Measurements from ENCODE around the gene LCN12. TPM values are rescaled to one million over a fixed set of nuclear protein-coding genes. Genes with fewer than 3 reads are reported as not detected.

The LCN12 gene
- total RNA-seq, 2 experiments from 2014 or later, result 1.3 to 2.1 TPM

DNA sequence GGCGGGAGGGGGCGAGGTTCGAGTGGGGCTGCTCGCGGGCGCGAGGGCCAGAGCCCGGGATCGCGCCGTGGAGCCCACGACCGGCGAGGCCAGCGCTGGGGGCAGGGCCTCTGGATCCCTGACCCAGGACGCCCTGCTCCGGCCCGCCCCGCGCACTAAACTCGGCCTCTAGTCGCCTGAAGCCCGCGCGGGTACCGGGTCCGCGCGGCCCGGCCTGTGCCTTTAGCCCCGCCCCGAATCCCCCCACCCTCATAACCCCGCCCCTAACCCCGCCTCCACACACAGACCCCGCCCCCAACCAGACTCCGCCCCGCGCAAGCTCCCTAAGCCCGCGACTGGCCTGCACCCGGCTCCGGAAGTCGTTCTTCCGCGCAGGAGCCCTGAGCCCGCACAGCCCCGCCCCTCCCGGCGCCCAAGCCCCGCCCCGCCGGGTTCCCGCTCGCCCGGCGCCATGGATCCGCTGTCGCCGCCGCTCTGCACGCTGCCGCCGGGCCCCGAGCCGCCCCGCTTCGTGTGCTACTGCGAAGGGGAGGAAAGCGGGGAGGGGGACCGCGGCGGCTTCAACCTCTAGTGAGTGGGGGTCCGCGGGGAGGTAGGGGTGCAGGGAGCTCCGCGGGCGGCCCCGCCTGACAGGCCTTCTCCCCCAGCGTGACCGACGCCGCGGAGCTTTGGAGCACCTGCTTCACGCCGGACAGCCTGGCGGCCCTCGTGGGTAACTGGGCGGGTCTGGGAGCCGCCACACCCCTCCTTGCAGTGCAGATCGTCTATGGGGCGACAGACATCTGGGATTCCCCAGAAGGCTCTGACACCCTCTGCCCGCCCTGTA, 40.1 kb downstream of the LCN12 start, which contains the start of gene PAXX:
Gene PAXX (plus strand): TSS at position 430 of the 826 bp plus-strand sequence. CDS start 22 bp downstream, at position 452.
- TF ChIP-seq, protein P1, sequence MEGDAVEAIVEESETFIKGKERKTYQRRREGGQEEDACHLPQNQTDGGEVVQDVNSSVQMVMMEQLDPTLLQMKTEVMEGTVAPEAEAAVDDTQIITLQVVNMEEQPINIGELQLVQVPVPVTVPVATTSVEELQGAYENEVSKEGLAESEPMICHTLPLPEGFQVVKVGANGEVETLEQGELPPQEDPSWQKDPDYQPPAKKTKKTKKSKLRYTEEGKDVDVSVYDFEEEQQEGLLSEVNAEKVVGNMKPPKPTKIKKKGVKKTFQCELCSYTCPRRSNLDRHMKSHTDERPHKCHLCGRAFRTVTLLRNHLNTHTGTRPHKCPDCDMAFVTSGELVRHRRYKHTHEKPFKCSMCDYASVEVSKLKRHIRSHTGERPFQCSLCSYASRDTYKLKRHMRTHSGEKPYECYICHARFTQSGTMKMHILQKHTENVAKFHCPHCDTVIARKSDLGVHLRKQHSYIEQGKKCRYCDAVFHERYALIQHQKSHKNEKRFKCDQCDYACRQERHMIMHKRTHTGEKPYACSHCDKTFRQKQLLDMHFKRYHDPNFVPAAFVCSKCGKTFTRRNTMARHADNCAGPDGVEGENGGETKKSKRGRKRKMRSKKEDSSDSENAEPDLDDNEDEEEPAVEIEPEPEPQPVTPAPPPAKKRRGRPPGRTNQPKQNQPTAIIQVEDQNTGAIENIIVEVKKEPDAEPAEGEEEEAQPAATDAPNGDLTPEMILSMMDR (IDR thresholded peaks at IDR 0.05), result no peak
- no peaks in the 10 kb centered on the region for H3K9me3 Mint-ChIP-seq
- peak; percentile 96 for DNase-seq
- ChIA-PET CTCF (interaction anchor here (1.0 to 5.8 kb wide), 11 partner anchors 8 to 321 kb away, joined by 3 to 48 read pairs (median 4); partner anchors contain the start of genes ABCA2 and NPDC1), POLR2A (interaction anchor here (0.6 to 1.4 kb wide), 22 partner anchors 8 to 215 kb away, joined by 3 to 5 read pairs (median 3); partner anchors contain the start of genes LRRC26, MAN1B1 and TRAF2)
- peak within 1 kb of the TSS; percentile 86 for H3K4me3 Mint-ChIP-seq
- H3K4me1 Mint-ChIP-seq (ENCODE audit: low read depth), result peaks cover 22% of the 10 kb centered on the region
- H3K27me3 Mint-ChIP-seq, result no peaks in the 10 kb centered on the region
- ATAC-seq, result peak; percentile 92
- H3K27ac Mint-ChIP-seq, result peak within 1 kb of the TSS; percentile 88
- intact Hi-C loops (cut with micrococcal nuclease), result no loop called here
- peaks cover 6% of the 10 kb centered on the region for H3K36me3 Mint-ChIP-seq (ENCODE audit: low read depth)

DNA sequence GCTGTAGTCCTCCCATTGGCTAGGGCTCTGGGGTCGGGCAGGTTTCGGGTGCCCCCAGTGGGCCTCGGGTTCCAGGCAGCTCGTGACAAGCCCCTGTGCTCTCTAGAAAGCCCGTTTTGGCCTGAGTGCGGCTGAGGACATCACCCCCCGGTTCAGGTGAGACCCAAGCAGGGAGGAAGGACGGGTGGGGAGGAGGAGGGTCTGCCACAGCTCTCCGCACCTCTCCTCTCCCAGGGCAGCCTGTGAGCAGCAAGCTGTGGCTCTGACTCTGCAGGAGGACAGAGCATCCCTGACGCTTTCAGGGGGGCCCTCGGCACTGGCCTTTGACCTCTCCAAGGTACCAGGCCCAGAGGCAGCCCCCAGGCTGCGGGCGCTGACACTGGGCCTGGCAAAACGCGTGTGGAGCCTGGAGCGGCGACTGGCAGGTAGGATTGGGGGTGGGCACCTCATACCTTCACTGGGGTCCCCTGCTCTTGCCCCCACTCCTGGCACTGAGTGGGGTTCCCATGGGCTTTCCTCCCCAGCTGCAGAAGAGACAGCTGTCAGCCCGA, 40.8 kb downstream of the LCN12 start:
- Mint-ChIP-seq H3K27me3 (peaks cover 3% of the 10 kb centered on the region), H3K36me3 (ENCODE audit: low read depth) (peaks cover 6% of the 10 kb centered on the region), H3K27ac (peak overlapping the region; percentile 88), H3K4me3 (peak overlapping the region; percentile 86), H3K4me1 (ENCODE audit: low read depth) (peaks cover 29% of the 10 kb centered on the region), H3K9me3 (no peaks in the 10 kb centered on the region)
- ATAC-seq (peak; percentile 0), DNase-seq (no peak)
- intact Hi-C loops (cut with micrococcal nuclease), result no loop called here
- ChIA-PET POLR2A (interaction anchor here (0.8 to 1.4 kb wide), 15 partner anchors 8 to 215 kb away, joined by 3 to 5 read pairs (median 3); partner anchors contain the start of genes LRRC26 and MAN1B1), CTCF (interaction anchor here (1.0 to 5.8 kb wide), 8 partner anchors 7 to 91 kb away, joined by 3 to 48 read pairs (median 4); partner anchors contain the start of genes ABCA2 and NPDC1)
- TF ChIP-seq, protein P1 (IDR thresholded peaks at IDR 0.05), result no peak

DNA sequence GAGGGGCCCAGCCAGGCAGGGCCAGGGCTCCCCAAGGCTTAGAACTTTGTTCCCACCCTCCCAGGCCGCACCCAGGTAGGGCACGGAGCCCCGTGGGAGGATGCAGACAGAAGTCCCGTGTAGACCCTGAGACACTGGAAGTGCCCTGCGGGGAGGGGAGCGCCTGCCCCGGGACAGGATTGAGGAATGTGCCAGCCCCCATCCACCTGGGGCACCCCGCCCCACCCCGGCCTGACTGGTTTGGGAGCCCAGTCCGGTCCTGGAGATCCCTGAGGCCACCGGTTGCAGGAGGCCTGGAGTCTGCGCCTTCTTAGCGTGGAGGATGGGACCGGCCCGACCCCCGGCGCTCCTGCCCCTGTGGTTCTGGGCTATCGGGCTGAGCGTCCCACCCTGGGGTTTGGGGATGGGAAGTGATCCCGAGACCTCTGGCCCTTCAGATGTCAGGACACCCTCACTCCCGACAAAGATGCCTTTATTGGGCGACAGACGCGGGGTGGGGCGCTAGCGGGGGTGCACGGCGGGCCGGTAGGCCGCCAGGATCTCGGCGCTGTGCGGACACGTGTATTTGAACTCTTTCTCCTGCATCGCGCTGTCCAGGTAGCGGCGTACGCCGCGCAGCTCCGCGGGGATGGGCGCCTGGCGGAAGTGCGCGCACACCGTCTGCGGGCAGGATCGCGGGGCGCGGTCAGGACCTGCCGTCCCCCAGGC, 42.3 kb downstream of the LCN12 start:
- Mint-ChIP-seq H3K9me3 (no peaks in the 10 kb centered on the region), H3K4me1 (ENCODE audit: low read depth) (peaks cover 41% of the 10 kb centered on the region), H3K27ac (no peak overlapping the region), H3K27me3 (peaks cover 5% of the 10 kb centered on the region), H3K4me3 (peak overlapping the region; percentile 86), H3K36me3 (ENCODE audit: low read depth) (peaks cover 6% of the 10 kb centered on the region)
- ChIA-PET POLR2A (interaction anchor here (0.8 to 1.4 kb wide), 4 partner anchors 9 to 111 kb away, joined by 3 to 5 read pairs (median 3); no protein-coding TSS in a partner anchor), CTCF (interaction anchor here (1.3 to 5.8 kb wide), 5 partner anchors 35 to 70 kb away, joined by 3 to 48 read pairs (median 8); partner anchors contain the start of gene ABCA2)
- TF ChIP-seq, protein P1 (IDR thresholded peaks at IDR 0.05), result no peak
- ATAC-seq, result no peak
- intact Hi-C loops (cut with micrococcal nuclease), result no loop called here
- no peak for DNase-seq

DNA sequence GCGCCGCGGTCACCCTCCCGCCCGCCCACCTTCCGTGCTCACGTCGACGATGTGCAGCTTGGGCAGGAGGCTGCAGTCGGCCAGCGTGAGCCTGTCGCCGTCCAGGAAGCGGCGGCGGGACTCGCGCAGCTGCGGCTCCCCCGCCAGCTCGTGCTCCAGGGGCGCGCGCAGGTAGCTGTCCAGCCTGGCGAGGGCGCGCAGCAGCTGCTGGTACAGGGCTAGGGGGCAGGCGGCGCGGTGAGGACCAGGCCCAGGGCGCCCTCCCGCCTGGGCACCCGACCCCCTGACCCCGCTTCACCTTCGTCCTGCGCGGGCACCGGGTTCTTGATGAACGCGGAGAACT, 42.8 kb downstream of the LCN12 start:
- ATAC-seq (no peak), DNase-seq (no peak)
- Mint-ChIP-seq H3K27ac (no peak overlapping the region), H3K9me3 (no peaks in the 10 kb centered on the region), H3K36me3 (ENCODE audit: low read depth) (peaks cover 6% of the 10 kb centered on the region), H3K27me3 (peaks cover 5% of the 10 kb centered on the region), H3K4me3 (no peak overlapping the region), H3K4me1 (ENCODE audit: low read depth) (peaks cover 42% of the 10 kb centered on the region)
- POLR2A ChIA-PET, result interaction anchor here (1.3 kb wide), 1 partner anchor 10 kb away, joined by 5 read pairs; no protein-coding TSS in a partner anchor
- TF ChIP-seq, protein P1 (IDR thresholded peaks at IDR 0.05), result no peak
- intact Hi-C loops (cut with micrococcal nuclease), result no loop called here
- CTCF ChIA-PET, result interaction anchor here (1.3 kb wide), 1 partner anchor 51 kb away, joined by 3 read pairs; no protein-coding TSS in a partner anchor
